WTC11 (cell line): ENCODE results near the gene PPP1R16B. TPM values are rescaled to one million over a fixed set of nuclear protein-coding genes. Genes with fewer than 3 reads are reported as not detected.

Experiments used
- ATAC-seq: fragments of 200-7000 bp; cut with Tn5 transposase; 2 replicates; pipeline ENCODE4 v1.10.0; 2021; ENCODE audit warnings: mild to moderate bottlenecking, moderate library complexity
- CTCF ChIA-PET: fragments of 300-600 bp; sonication (Branson Sonifier 250); formaldehyde crosslinking; loops from one replicate; lab custom pipeline; 2021; ENCODE audit warnings: antibody characterized with exemption; lab: Charles Lee
- POLR2A ChIA-PET: fragments of 350-600 bp; sonication (Branson Sonifier 250); formaldehyde crosslinking; loops from one replicate; lab custom pipeline; 2021; ENCODE audit warnings: antibody characterized with exemption; lab: Charles Lee
- DNase-seq: peaks from one replicate; pipeline ENCODE4 v3.0.0; 2021; ENCODE audit warnings: low spot score
- H3K27ac Mint-ChIP-seq: 2 replicates; pipeline ENCODE4 v1.8.0; 2021; ENCODE audit warnings: mixed read lengths
- H3K27me3 Mint-ChIP-seq: 2 replicates; pipeline ENCODE4 v1.8.0; 2021; ENCODE audit warnings: low read depth, mild to moderate bottlenecking, moderate library complexity, mixed read lengths
- H3K36me3 Mint-ChIP-seq: 2 replicates; pipeline ENCODE4 v1.8.0; 2021; ENCODE audit warnings: mixed read lengths
- H3K4me1 Mint-ChIP-seq: 2 replicates; pipeline ENCODE4 v1.8.0; 2022; ENCODE audit warnings: mixed read lengths
- H3K4me3 Mint-ChIP-seq: 2 replicates; pipeline ENCODE4 v1.8.0; 2021; ENCODE audit warnings: mild to moderate bottlenecking, moderate library complexity, mixed read lengths
- H3K9me3 Mint-ChIP-seq: 2 replicates; pipeline ENCODE4 v1.8.0; 2021; ENCODE audit warnings: mixed read lengths
- ARID4B ChIP-seq: sonication (generic); formaldehyde crosslinking; IDR thresholded peaks from 2 replicates; pipeline ENCODE4 v1.8.0; 2023; ENCODE audit warnings: missing genetic modification reagents, mild to moderate bottlenecking, borderline replicate concordance
- ATF6 ChIP-seq: sonication (generic); formaldehyde crosslinking; IDR thresholded peaks from 2 replicates; pipeline ENCODE4 v1.8.1; 2023; ENCODE audit warnings: mild to moderate bottlenecking, missing genetic modification reagents
- CREB1 ChIP-seq: sonication (generic); formaldehyde crosslinking; IDR thresholded peaks from 2 replicates; pipeline ENCODE4 v1.8.0; 2023; ENCODE audit warnings: mild to moderate bottlenecking, missing genetic modification reagents
- ESRRA ChIP-seq: sonication (generic); formaldehyde crosslinking; IDR thresholded peaks from 2 replicates; pipeline ENCODE4 v1.8.1; 2022; ENCODE audit warnings: mild to moderate bottlenecking, missing genetic modification reagents, borderline replicate concordance
- FOXK1 ChIP-seq: sonication (generic); formaldehyde crosslinking; IDR thresholded peaks from 2 replicates; pipeline ENCODE4 v1.8.0; 2022; ENCODE audit warnings: mild to moderate bottlenecking, moderate library complexity, missing genetic modification reagents
- IRF2 ChIP-seq: sonication (generic); formaldehyde crosslinking; IDR thresholded peaks from 2 replicates; pipeline ENCODE4 v1.8.0; 2022; ENCODE audit warnings: low read depth, missing genetic modification reagents, borderline replicate concordance
- MAX ChIP-seq: sonication (generic); formaldehyde crosslinking; IDR thresholded peaks from 2 replicates; pipeline ENCODE4 v1.8.0; 2022; ENCODE audit warnings: mild to moderate bottlenecking, missing genetic modification reagents
- OVOL2 ChIP-seq: fragments of 250-450 bp; sonication (Bioruptor Pico); IDR thresholded peaks from 2 replicates; pipeline ENCODE4 v1.9.0; 2021; ENCODE audit warnings: mild to moderate bottlenecking, borderline replicate concordance
- TEAD1 ChIP-seq: sonication (generic); formaldehyde crosslinking; IDR thresholded peaks from 2 replicates; pipeline ENCODE4 v1.8.0; 2022; ENCODE audit warnings: mild to moderate bottlenecking, missing genetic modification reagents
- ZNF263 ChIP-seq: sonication (generic); formaldehyde crosslinking; IDR thresholded peaks from 2 replicates; pipeline ENCODE4 v1.8.1; 2022; ENCODE audit warnings: low read depth, mild to moderate bottlenecking, moderate library complexity, missing genetic modification reagents
- ZNF317 ChIP-seq: sonication (generic); formaldehyde crosslinking; IDR thresholded peaks from 2 replicates; pipeline ENCODE4 v1.8.1; 2023; ENCODE audit warnings: low read depth, mild to moderate bottlenecking, moderate library complexity, missing genetic modification reagents, borderline replicate concordance
- ZNF423 ChIP-seq: fragments of 250-450 bp; sonication (Bioruptor Pico); IDR thresholded peaks from 2 replicates; pipeline ENCODE4 v2.1.2; 2022; ENCODE audit warnings: mild to moderate bottlenecking, moderate library complexity
- total RNA-seq: library from RNA; stranded (reverse); gene quantifications from 3 replicates; pipeline ENCODE4 v1.2.3, GENCODE V29; 2021
- TF ChIP-seq, protein P1 (sequence below): sonication (generic); formaldehyde crosslinking; conservative IDR thresholded peaks from 2 replicates; pipeline ENCODE4 v1.8.1; 2023; ENCODE audit warnings: mild to moderate bottlenecking, low read depth, missing genetic modification reagents, moderate library complexity
- TF ChIP-seq, protein P2 (sequence below): sonication (generic); formaldehyde crosslinking; IDR thresholded peaks from 2 replicates; pipeline ENCODE4 v1.8.0; 2022; ENCODE audit warnings: missing genetic modification reagents
- TF ChIP-seq, protein P3 (sequence below): sonication (generic); formaldehyde crosslinking; IDR thresholded peaks from 2 replicates; pipeline ENCODE4 v1.8.1; 2023; ENCODE audit warnings: mild to moderate bottlenecking, missing genetic modification reagents, moderate library complexity
- TF ChIP-seq, protein P4 (sequence below): sonication (generic); formaldehyde crosslinking; IDR thresholded peaks from 2 replicates; pipeline ENCODE4 v1.8.1; 2022; ENCODE audit warnings: low read depth, missing genetic modification reagents, borderline replicate concordance
- TF ChIP-seq, protein P5 (sequence below): fragments of 250-450 bp; sonication (Bioruptor Pico); IDR thresholded peaks from 2 replicates; pipeline ENCODE4 v1.8.0; 2021; ENCODE audit warnings: mild to moderate bottlenecking

Gene PPP1R16B
- total RNA-seq, 1 experiment from 2014 or later: 12.0 TPM

GRCh38 chr20:38798266-38798665 lies 7.2 kb upstream of the PPP1R16B start:
- TF ChIP-seq OVOL2 (CRISPR knock-in tag): no peak
- no peak for TF ChIP-seq ZNF263 (CRISPR knock-in tag)
- no peak for TF ChIP-seq ARID4B (CRISPR knock-in tag)
- TF ChIP-seq, protein P1, sequence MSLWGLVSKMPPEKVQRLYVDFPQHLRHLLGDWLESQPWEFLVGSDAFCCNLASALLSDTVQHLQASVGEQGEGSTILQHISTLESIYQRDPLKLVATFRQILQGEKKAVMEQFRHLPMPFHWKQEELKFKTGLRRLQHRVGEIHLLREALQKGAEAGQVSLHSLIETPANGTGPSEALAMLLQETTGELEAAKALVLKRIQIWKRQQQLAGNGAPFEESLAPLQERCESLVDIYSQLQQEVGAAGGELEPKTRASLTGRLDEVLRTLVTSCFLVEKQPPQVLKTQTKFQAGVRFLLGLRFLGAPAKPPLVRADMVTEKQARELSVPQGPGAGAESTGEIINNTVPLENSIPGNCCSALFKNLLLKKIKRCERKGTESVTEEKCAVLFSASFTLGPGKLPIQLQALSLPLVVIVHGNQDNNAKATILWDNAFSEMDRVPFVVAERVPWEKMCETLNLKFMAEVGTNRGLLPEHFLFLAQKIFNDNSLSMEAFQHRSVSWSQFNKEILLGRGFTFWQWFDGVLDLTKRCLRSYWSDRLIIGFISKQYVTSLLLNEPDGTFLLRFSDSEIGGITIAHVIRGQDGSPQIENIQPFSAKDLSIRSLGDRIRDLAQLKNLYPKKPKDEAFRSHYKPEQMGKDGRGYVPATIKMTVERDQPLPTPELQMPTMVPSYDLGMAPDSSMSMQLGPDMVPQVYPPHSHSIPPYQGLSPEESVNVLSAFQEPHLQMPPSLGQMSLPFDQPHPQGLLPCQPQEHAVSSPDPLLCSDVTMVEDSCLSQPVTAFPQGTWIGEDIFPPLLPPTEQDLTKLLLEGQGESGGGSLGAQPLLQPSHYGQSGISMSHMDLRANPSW (CRISPR knock-in tag): no peak
- TF ChIP-seq, protein P2, sequence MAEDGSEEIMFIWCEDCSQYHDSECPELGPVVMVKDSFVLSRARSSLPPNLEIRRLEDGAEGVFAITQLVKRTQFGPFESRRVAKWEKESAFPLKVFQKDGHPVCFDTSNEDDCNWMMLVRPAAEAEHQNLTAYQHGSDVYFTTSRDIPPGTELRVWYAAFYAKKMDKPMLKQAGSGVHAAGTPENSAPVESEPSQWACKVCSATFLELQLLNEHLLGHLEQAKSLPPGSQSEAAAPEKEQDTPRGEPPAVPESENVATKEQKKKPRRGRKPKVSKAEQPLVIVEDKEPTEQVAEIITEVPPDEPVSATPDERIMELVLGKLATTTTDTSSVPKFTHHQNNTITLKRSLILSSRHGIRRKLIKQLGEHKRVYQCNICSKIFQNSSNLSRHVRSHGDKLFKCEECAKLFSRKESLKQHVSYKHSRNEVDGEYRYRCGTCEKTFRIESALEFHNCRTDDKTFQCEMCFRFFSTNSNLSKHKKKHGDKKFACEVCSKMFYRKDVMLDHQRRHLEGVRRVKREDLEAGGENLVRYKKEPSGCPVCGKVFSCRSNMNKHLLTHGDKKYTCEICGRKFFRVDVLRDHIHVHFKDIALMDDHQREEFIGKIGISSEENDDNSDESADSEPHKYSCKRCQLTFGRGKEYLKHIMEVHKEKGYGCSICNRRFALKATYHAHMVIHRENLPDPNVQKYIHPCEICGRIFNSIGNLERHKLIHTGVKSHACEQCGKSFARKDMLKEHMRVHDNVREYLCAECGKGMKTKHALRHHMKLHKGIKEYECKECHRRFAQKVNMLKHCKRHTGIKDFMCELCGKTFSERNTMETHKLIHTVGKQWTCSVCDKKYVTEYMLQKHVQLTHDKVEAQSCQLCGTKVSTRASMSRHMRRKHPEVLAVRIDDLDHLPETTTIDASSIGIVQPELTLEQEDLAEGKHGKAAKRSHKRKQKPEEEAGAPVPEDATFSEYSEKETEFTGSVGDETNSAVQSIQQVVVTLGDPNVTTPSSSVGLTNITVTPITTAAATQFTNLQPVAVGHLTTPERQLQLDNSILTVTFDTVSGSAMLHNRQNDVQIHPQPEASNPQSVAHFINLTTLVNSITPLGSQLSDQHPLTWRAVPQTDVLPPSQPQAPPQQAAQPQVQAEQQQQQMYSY (CRISPR knock-in tag): no peak
- TF ChIP-seq ZNF317: no peak
- no peak for TF ChIP-seq TEAD1 (CRISPR knock-in tag)
- DNase-seq: no peak
- Mint-ChIP-seq H3K4me1 (no peaks in the 10 kb centered on the region; the same call in 1 of the 2 replicates), H3K36me3 (peaks cover 8% of the 10 kb centered on the region), H3K27me3 (peaks cover 15% of the 10 kb centered on the region), H3K27ac (no peak overlapping the region), H3K4me3 (no peak overlapping the region), H3K9me3 (peaks cover 9% of the 10 kb centered on the region)
- ChIA-PET CTCF (interaction anchor here (0.7 kb wide), 2 partner anchors 73 to 77 kb away, joined by 3 read pairs; no protein-coding TSS in a partner anchor), POLR2A (no interaction called here)
- no peak for ATAC-seq

DNA sequence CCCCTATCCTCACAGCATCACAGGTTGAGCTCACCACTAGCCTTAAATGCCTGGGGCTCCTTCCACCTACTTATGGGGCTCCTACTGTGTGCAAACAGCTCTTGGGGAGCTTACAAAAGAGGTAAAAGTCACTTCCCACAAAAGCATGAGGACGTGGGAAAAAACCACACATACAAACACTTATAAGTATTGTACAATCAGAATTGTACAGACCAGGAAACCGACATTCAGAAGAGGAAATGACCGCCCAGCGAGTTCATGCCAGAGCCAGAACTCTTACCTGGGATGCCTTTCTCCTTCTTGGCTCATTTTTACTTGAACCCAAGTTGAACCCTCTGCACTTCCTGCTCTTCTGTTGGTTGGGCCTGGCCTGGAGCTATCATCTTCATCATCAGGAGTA lies 6.3 kb upstream of the PPP1R16B start:
- Mint-ChIP-seq H3K4me1 (peaks cover 9% of the 10 kb centered on the region), H3K27me3 (peaks cover 22% of the 10 kb centered on the region), H3K4me3 (no peak overlapping the region), H3K9me3 (peaks cover 9% of the 10 kb centered on the region), H3K27ac (no peak overlapping the region), H3K36me3 (peaks cover 8% of the 10 kb centered on the region)
- no peak for ATAC-seq
- ChIA-PET POLR2A (interaction anchor here (0.6 kb wide), 1 partner anchor 448 kb away, joined by 3 read pairs; no protein-coding TSS in a partner anchor), CTCF (interaction anchor here (0.7 to 1.0 kb wide), 5 partner anchors 9 to 149 kb away, joined by 3 to 6 read pairs (median 3); no protein-coding TSS in a partner anchor)
- no peak for DNase-seq
- TF ChIP-seq IRF2 (CRISPR knock-in tag): no peak
- TF ChIP-seq ESRRA (CRISPR knock-in tag): no peak
- TF ChIP-seq, protein P3, sequence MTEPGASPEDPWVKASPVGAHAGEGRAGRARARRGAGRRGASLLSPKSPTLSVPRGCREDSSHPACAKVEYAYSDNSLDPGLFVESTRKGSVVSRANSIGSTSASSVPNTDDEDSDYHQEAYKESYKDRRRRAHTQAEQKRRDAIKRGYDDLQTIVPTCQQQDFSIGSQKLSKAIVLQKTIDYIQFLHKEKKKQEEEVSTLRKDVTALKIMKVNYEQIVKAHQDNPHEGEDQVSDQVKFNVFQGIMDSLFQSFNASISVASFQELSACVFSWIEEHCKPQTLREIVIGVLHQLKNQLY (CRISPR knock-in tag): no peak
- no peak for TF ChIP-seq ATF6 (CRISPR knock-in tag)
- no peak for TF ChIP-seq FOXK1 (CRISPR knock-in tag)
- TF ChIP-seq, protein P4, sequence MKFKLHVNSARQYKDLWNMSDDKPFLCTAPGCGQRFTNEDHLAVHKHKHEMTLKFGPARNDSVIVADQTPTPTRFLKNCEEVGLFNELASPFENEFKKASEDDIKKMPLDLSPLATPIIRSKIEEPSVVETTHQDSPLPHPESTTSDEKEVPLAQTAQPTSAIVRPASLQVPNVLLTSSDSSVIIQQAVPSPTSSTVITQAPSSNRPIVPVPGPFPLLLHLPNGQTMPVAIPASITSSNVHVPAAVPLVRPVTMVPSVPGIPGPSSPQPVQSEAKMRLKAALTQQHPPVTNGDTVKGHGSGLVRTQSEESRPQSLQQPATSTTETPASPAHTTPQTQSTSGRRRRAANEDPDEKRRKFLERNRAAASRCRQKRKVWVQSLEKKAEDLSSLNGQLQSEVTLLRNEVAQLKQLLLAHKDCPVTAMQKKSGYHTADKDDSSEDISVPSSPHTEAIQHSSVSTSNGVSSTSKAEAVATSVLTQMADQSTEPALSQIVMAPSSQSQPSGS (CRISPR knock-in tag): no peak
- TF ChIP-seq CREB1: no peak
- TF ChIP-seq, protein P5, sequence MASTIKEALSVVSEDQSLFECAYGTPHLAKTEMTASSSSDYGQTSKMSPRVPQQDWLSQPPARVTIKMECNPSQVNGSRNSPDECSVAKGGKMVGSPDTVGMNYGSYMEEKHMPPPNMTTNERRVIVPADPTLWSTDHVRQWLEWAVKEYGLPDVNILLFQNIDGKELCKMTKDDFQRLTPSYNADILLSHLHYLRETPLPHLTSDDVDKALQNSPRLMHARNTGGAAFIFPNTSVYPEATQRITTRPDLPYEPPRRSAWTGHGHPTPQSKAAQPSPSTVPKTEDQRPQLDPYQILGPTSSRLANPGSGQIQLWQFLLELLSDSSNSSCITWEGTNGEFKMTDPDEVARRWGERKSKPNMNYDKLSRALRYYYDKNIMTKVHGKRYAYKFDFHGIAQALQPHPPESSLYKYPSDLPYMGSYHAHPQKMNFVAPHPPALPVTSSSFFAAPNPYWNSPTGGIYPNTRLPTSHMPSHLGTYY: no peak
- no peak for TF ChIP-seq MAX (CRISPR knock-in tag)
- TF ChIP-seq ZNF423 (CRISPR knock-in tag): no peak
